Measurements from ENCODE around the gene IREB2.

The IREB2 gene

DNA sequence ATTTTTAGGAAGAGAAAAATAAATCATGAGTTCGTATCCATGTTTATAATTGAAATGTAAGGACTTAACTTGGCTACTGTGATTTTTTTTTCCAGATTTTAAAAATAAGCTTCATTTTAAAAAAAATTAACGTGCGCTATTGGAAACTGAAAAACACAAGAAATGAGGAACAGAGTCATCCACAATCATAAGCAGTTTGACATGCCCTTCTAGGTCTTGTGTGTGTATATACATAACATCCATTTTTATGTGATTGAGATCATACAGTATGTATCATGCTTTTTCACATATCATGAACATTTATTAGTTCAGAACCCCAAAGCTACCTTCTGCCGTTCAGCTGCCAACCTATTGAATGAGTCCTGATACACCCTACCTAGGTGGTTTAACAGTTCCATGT is 22.7 kb downstream of the IREB2 start:
- TF ChIP-seq, protein P1, sequence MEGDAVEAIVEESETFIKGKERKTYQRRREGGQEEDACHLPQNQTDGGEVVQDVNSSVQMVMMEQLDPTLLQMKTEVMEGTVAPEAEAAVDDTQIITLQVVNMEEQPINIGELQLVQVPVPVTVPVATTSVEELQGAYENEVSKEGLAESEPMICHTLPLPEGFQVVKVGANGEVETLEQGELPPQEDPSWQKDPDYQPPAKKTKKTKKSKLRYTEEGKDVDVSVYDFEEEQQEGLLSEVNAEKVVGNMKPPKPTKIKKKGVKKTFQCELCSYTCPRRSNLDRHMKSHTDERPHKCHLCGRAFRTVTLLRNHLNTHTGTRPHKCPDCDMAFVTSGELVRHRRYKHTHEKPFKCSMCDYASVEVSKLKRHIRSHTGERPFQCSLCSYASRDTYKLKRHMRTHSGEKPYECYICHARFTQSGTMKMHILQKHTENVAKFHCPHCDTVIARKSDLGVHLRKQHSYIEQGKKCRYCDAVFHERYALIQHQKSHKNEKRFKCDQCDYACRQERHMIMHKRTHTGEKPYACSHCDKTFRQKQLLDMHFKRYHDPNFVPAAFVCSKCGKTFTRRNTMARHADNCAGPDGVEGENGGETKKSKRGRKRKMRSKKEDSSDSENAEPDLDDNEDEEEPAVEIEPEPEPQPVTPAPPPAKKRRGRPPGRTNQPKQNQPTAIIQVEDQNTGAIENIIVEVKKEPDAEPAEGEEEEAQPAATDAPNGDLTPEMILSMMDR (IDR thresholded peaks at IDR 0.05; ENCODE audit: low read length, missing control alignments) = no peak
- no peak overlapping the region for H3K4me3 ChIP-seq (replicated peaks; ENCODE audit: low read depth, low read length)
- DNase-seq (ENCODE audit: low read depth) = no peak

DNA sequence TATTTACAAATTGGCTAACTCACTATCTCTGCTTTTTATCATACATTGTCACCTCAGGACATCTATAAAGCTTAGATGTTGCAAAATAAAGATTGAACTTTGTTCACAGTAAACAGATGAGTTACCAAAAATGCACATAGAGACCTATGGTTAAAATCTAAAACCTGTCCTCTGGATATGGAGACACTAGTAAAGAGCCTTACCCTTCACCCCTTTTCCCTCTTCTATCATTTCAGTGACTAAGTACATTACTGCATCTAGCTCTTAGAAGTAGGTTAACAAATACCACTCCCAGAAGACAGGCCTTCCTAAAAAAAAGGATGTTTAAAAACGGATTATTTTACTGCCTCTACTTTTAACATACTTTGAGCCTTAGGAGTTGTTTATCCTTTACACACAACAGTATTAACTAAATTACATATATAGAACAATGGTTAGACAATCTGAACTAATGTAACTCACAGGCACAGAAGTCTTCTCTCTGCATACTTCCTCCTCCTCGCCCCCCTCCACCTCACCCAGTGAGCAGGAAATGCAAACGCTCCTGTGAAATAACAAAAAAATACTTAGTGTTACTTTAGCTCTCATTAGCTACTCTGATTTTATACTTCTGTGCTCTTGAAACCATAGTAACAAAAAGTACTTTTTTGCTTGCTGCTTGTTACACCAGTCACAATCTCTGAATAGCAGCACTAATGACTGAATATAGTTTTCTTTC is 23.3 kb downstream of the IREB2 start:
- TF ChIP-seq, protein P1 (IDR thresholded peaks at IDR 0.05; ENCODE audit: low read length, missing control alignments) = no peak
- DNase-seq (ENCODE audit: low read depth) = peak; percentile 11
- H3K4me3 ChIP-seq (replicated peaks; ENCODE audit: low read depth, low read length) = no peak overlapping the region

DNA sequence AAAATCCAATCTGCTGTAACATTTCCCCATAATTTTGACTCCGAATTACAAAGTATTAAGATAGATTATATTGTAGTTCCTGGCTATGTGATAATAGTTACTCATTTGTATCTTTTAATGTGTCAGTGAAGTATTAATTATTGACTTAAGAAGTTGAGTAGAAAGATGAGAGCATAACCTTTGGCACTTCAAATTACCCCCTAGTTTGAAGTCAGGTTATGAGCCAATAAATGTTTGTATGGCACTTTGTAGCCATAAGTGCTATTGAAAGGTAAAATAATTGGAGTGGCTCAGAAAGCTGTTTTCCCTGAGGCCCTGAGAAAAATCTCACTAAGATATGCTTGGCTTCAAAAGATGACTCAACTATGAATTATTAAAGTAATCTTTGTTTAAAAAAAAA is 31.0 kb downstream of the IREB2 start:
- no peak for DNase-seq (ENCODE audit: low read depth)
- TF ChIP-seq, protein P1 (IDR thresholded peaks at IDR 0.05; ENCODE audit: low read length, missing control alignments) = no peak
- H3K4me3 ChIP-seq (replicated peaks; ENCODE audit: low read depth, low read length) = no peak overlapping the region

DNA sequence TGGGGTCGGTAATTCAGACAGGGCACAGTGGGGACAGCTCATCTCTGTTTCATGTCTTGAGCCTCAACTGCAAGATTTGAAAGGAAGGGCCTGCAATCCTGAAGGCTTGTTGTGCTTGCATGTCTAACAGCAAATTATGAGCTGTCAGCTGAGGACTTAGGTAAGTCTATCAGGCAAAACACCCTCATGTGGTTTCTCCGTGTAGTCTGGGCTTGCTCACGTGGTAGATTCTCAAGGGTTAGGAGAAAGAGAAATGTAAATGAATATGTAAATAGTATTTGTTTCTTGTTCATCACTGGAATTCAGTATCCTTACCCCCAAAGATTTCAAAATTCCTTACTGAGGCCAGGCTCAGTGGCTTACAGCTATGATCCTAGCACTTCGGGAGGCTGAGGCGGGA is 39.3 kb downstream of the IREB2 start:
- DNase-seq (ENCODE audit: low read depth) = no peak
- H3K4me3 ChIP-seq (replicated peaks; ENCODE audit: low read depth, low read length) = no peak overlapping the region
- TF ChIP-seq, protein P1 (IDR thresholded peaks at IDR 0.05; ENCODE audit: low read length, missing control alignments) = no peak

DNA sequence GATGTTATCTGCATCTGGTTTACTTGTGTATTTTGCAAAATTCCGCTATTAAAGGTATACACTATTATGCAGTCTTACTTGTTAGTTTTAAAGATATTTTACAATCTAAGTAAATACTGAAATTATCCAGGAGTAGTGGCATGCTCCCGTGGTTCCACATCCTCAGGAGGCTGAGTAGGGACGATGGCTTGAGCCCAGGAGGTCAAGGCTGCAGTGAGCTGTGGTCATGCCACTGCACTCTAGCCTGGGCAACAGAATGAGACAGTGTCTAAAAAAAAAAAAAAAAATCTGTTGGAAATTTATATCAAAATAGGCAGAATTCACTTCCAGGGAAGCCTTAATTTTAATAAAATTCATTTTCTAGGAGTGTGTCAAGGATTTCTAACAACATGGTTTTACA is 41.6 kb downstream of the IREB2 start:
- TF ChIP-seq, protein P1 (IDR thresholded peaks at IDR 0.05; ENCODE audit: low read length, missing control alignments) = no peak
- no peak for DNase-seq (ENCODE audit: low read depth)

DNA sequence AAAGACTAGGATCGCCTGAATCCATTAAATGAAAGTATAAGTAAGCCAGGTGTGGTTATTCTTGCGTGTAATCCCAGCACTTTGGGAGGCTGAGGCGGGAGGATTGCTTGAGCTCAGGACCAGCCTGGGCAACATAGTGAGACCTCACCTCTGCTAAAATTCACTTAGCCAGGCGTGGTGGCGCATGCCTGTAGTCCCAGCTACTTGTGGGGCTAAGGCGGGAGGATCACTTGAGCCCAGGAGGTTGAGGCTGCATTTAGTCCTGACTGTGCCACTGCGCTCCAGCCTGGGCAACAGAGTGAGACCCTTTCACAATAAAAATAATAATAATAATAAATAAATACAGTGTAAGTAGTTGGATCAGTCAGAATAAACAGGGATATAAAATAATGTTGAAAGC is 43.9 kb downstream of the IREB2 start:
- TF ChIP-seq, protein P1 (IDR thresholded peaks at IDR 0.05; ENCODE audit: low read length, missing control alignments) = no peak
- no peak for DNase-seq (ENCODE audit: low read depth)
- no peak overlapping the region for H3K4me3 ChIP-seq (replicated peaks; ENCODE audit: low read depth, low read length)

More for the DNA sequence above, 41.6 kb downstream of the IREB2 start:
- no peak overlapping the region for H3K4me3 ChIP-seq (replicated peaks; ENCODE audit: low read depth, low read length)

DNA sequence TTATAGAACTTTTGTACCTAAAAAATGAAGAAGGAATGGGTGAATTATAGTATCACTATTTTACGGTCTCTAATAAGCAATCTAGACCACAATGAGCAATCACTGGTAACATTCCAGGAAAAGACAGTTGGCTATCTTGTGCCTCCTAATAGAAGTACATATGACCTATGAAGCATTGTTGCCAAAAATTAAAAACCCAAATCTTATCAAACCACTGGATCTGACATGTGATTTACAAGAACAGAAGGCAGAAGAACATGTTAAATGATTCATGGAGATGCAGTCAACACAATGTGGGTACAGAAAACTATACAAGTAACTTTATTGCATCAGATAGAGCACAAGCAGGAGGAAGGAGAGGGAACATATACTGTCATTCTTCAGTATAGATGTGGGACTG is 54.9 kb downstream of the IREB2 start:
- H3K4me3 ChIP-seq (replicated peaks; ENCODE audit: low read depth, low read length) = no peak overlapping the region
- TF ChIP-seq, protein P1 (IDR thresholded peaks at IDR 0.05; ENCODE audit: low read length, missing control alignments) = no peak
- DNase-seq (ENCODE audit: low read depth) = peak; percentile 18

Data from fibroblast of pulmonary artery (primary cell).